ENCODE results near the gene RND1. TPM values are rescaled to one million over a fixed set of nuclear protein-coding genes. Genes with fewer than 3 reads are reported as not detected.

Gene RND1
- total RNA-seq, 1 donor from 2014 or later: 10.9 TPM

Other genes starting within 250 kb of the RND1 start
- gene KANSL2, start 183.6 kb downstream of the RND1 start, total RNA-seq: 55.8 and 63.0 TPM in 2 replicates
- gene CCNT1, start 149.2 kb downstream of the RND1 start, total RNA-seq: 25.9 and 28.3 TPM in 2 replicates
- gene ADCY6, start 76.8 kb downstream of the RND1 start, total RNA-seq: 39.0 and 43.3 TPM in 2 replicates
- gene CACNB3, start 47.4 kb downstream of the RND1 start, total RNA-seq: 16.3 and 20.0 TPM in 2 replicates
- 115 and 124 TPM in 2 replicates for gene DDX23, start 13.7 kb downstream of the RND1 start, total RNA-seq
- gene FKBP11, start 59.6 kb upstream of the RND1 start, total RNA-seq: 11.6 and 16.4 TPM in 2 replicates
- gene ARF3, start 91.6 kb upstream of the RND1 start, total RNA-seq: 46.1 and 61.5 TPM in 2 replicates
- gene WNT10B, start 105.9 kb upstream of the RND1 start, total RNA-seq: 0.05 TPM in 1 of 2 replicates, not detected in the other
- gene WNT1, start 112.5 kb upstream of the RND1 start, total RNA-seq: not detected in 2 replicates
- gene DDN, start 133.5 kb upstream of the RND1 start, total RNA-seq: under 0.01 and 0.19 TPM in 2 replicates
- 40.3 and 48.2 TPM in 2 replicates for gene PRKAG1, start 152.9 kb upstream of the RND1 start, total RNA-seq
- 41.2 and 99.0 TPM in 2 replicates for gene KMT2D, start 194.9 kb upstream of the RND1 start, total RNA-seq
- gene RHEBL1, start 204.1 kb upstream of the RND1 start, total RNA-seq: 1.2 and 2.0 TPM in 2 replicates
- 1.2 and 3.7 TPM in 2 replicates for gene DHH, start 228.9 kb upstream of the RND1 start, total RNA-seq
- 101 and 122 TPM in 2 replicates for gene LMBR1L, start 245.0 kb upstream of the RND1 start, total RNA-seq

Data from dermis blood vessel endothelial cell (primary cell).